Lung (tissue), 12 donors: Measurements from ENCODE around the gene RILPL1. TPM values are rescaled to one million over a fixed set of nuclear protein-coding genes. Genes with fewer than 3 reads are reported as not detected.
"Not testable (repeated sequence)": the region's sequence is repeated elsewhere in the genome, so short reads cannot be mapped to it uniquely, and the experiment has no call there.

Experiments
- ATAC-seq: fragments of 200-7000 bp; cut with Tn5 transposase; one replicate; pipeline ENCODE4 v1.9.1; 2020; ENCODE audit warnings: moderate number of reproducible peaks; ENCODE audit not compliant: insufficient read depth, low FRiP score
- DNase-seq, 3 donors: peaks; one replicate each; pipeline ENCODE4 v3.0.0-alpha.2; 2013 to 2017
- H3K27ac ChIP-seq, 2 donors: one replicate each; pipeline ENCODE4 v1.5.1; 2013; ENCODE audit warnings: mild to moderate bottlenecking in 2 of 2, moderate library complexity in 2 of 2, control low read depth in 1 of 2, inconsistent platforms in 1 of 2, low read depth in 1 of 2, low read length in 1 of 2
- H3K27me3 ChIP-seq, 3 donors: one replicate each; pipeline ENCODE4 v1.5.1; 2013; ENCODE audit warnings: low read length in 2 of 3; ENCODE audit not compliant: control insufficient read depth in 3 of 3, insufficient read depth in 3 of 3
- H3K36me3 ChIP-seq, 4 donors: one replicate each; pipeline ENCODE4 v1.5.1; 2013; ENCODE audit warnings: low read length in 4 of 4, mild to moderate bottlenecking in 1 of 4, moderate library complexity in 1 of 4; ENCODE audit not compliant: control insufficient read depth in 4 of 4, insufficient read depth in 4 of 4
- H3K4me1 ChIP-seq, 5 donors: one replicate each; pipeline ENCODE4 v1.5.1; 2013; ENCODE audit warnings: low read length in 5 of 5, mild to moderate bottlenecking in 2 of 5, moderate library complexity in 1 of 5; ENCODE audit not compliant: control insufficient read depth in 5 of 5, insufficient read depth in 5 of 5
- H3K4me3 ChIP-seq: one replicate; pipeline ENCODE4 v1.5.1; 2013; ENCODE audit warnings: mild to moderate bottlenecking, control low read depth, moderate library complexity
- H3K9ac ChIP-seq, 2 donors: one replicate each; pipeline ENCODE4 v1.5.1; 2013; ENCODE audit warnings: low read length in 2 of 2, control low read depth in 1 of 2; ENCODE audit not compliant: insufficient read depth in 1 of 2
- H3K9me3 ChIP-seq, 4 donors: one replicate each; pipeline ENCODE4 v1.5.1; 2013; ENCODE audit warnings: low read length in 3 of 4, mild to moderate bottlenecking in 1 of 4, moderate library complexity in 1 of 4; ENCODE audit not compliant: control insufficient read depth in 4 of 4, insufficient read depth in 3 of 4
- CTCF ChIP-seq: IDR thresholded peaks from 2 replicates; pipeline ENCODE4 v1.5.1; 2012; ENCODE audit warnings: mild to moderate bottlenecking; ENCODE audit errors: control extremely low read depth, extremely low read depth
- WGBS, 2 donors: extraction: QIAGEN DNeasy Blood & Tissue Kit; methylation state at CpG; one replicate each; pipeline ENCODE4 v1.1.7; 2013; 5-methylcytosine and 5-hydroxymethylcytosine counted together
- polyA plus RNA-seq, 2 donors: library from polyadenylated mRNA; stranded (reverse); fragments of 200-250 nt; gene quantifications; one replicate each; pipeline ENCODE4 v1.2.1, GENCODE V29; 2013
- total RNA-seq, 2 donors: library from RNA; depleted of rRNA in 1 of 2; stranded (reverse); fragments of >200 nt in 1 of 2; gene quantifications; one replicate each; pipeline ENCODE4 v1.2.1, GENCODE V29; 2014 to 2021
- donor health status: control.
- donor health status: control.
- donor health status: Bipolar disorder and iron deficiency.
- donor health status: healthy.
- donor health status: DM: yes; HTN: yes; CAD: no.

Gene RILPL1
- total and polyA plus RNA-seq, 4 donors: 9.5 to 14.6 (median 12.2) TPM

- WGBS, 2 donors: 92% methylated on average over 13 of the region's 13 CpGs
- ATAC-seq: no peak
These were observed 35.2 kb downstream of the RILPL1 start for GRCh38 chr12:123498126-123498825.

GRCh38 chr12:123497065-123497464 lies 36.5 kb downstream of the RILPL1 start:
- H3K36me3 ChIP-seq: peaks cover 0 to 20% (median 12%) of the 10 kb centered on the region in 4 donors

More at GRCh38 chr12:123498126-123498825, 35.2 kb downstream of the RILPL1 start:
- H3K9ac ChIP-seq: no peak overlapping the region
- no peaks in the 10 kb centered on the region for H3K27me3 ChIP-seq
- H3K9me3 ChIP-seq: no peaks in the 10 kb centered on the region
- DNase-seq: no peak
- no peaks in the 10 kb centered on the region for H3K4me1 ChIP-seq
- no peak for TF ChIP-seq CTCF
- no peak overlapping the region for H3K4me3 ChIP-seq
- no peak overlapping the region for H3K27ac ChIP-seq
- peaks cover 0 to 20% (median 12%) of the 10 kb centered on the region in 4 donors for H3K36me3 ChIP-seq

GRCh38 chr12:123494124-123494851 lies 39.2 kb downstream of the RILPL1 start:
- TF ChIP-seq CTCF: no peak
- H3K4me1 ChIP-seq: peaks cover 0 to 2% (median 0%) of the 10 kb centered on the region in 5 donors
- H3K27me3 ChIP-seq: no peaks in the 10 kb centered on the region
- peaks cover 2 to 20% (median 12%) of the 10 kb centered on the region in 4 donors for H3K36me3 ChIP-seq
- no peaks in the 10 kb centered on the region for H3K9me3 ChIP-seq
- 93 to 94% methylated on average over 18 of the region's 18 CpGs for WGBS, 2 donors
- H3K4me3 ChIP-seq: no peak overlapping the region
- no peak for DNase-seq
- ATAC-seq: no peak
- H3K27ac ChIP-seq: no peak overlapping the region
- H3K9ac ChIP-seq: no peak overlapping the region

More at GRCh38 chr12:123497065-123497464, 36.5 kb downstream of the RILPL1 start:
- ATAC-seq (no peak), DNase-seq (no peak)
- H3K9me3 ChIP-seq: no peaks in the 10 kb centered on the region
- H3K4me3 ChIP-seq: no peak overlapping the region
- no peak for TF ChIP-seq CTCF
- H3K9ac ChIP-seq: no peak overlapping the region
- H3K27ac ChIP-seq: no peak overlapping the region
- 96 to 98% methylated on average over 7 of the region's 7 CpGs for WGBS, 2 donors
- H3K27me3 ChIP-seq: no peaks in the 10 kb centered on the region
- no peaks in the 10 kb centered on the region for H3K4me1 ChIP-seq

- not testable (repeated sequence) for H3K4me1 ChIP-seq, DNase-seq, H3K9ac ChIP-seq, ATAC-seq, H3K9me3 ChIP-seq, H3K27me3 ChIP-seq, H3K4me3 ChIP-seq
- peak overlapping the region in 1 of 2 donors; percentile 43 for H3K27ac ChIP-seq
- WGBS, 2 donors: 84 to 86% methylated on average over 6 to 7 of the region's 7 CpGs
- peaks cover 0 to 13% (median 6%) of the 10 kb centered on the region in 4 donors for H3K36me3 ChIP-seq
These were observed 41.0 kb downstream of the RILPL1 start for GRCh38 chr12:123492339-123493039.
